Measurements from ENCODE around the gene PRPF38B.
"Not testable (repeated sequence)": the region's sequence is repeated elsewhere in the genome, so short reads cannot be mapped to it uniquely, and the experiment has no call there.

The PRPF38B gene

GRCh38 chr1:108691942-108692723, at the start of gene PRPF38B:
PRPF38B (plus strand) TSS chr1:108692310; CDS start chr1:108692592, 282 bp downstream.
- peak; percentile 88 to 91 for DNase-seq (ENCODE audit: low read depth in 2 of 2)

- no peak for DNase-seq (ENCODE audit: low read depth in 2 of 2)
Measured at GRCh38 chr1:108643492-108644335, 48.4 kb upstream of the PRPF38B start.

GRCh38 chr1:108644984-108645383, 47.1 kb upstream of the PRPF38B start:
- DNase-seq (ENCODE audit: low read depth in 2 of 2) = no peak

GRCh38 chr1:108645564-108646184, 46.4 kb upstream of the PRPF38B start:
- no peak for DNase-seq (ENCODE audit: low read depth in 2 of 2)

GRCh38 chr1:108646265-108646647, 45.9 kb upstream of the PRPF38B start:
- no peak for DNase-seq (ENCODE audit: low read depth in 2 of 2)

GRCh38 chr1:108646648-108647269, 45.4 kb upstream of the PRPF38B start:
- peak; percentile 55 to 56 for DNase-seq (ENCODE audit: low read depth in 2 of 2)

GRCh38 chr1:108653431-108654105, 38.5 kb upstream of the PRPF38B start:
- DNase-seq (ENCODE audit: low read depth in 2 of 2) = no peak

- DNase-seq (ENCODE audit: low read depth in 2 of 2) = no peak
Measured at GRCh38 chr1:108657356-108658080, 34.6 kb upstream of the PRPF38B start.

GRCh38 chr1:108661030-108661609, 31.0 kb upstream of the PRPF38B start, which contains the start of gene HENMT1:
HENMT1 (minus strand) TSS chr1:108661093; CDS start chr1:108659884, 1,209 bp downstream.
- peak; percentile 69 to 71 for DNase-seq (ENCODE audit: low read depth in 2 of 2)

GRCh38 chr1:108663074-108663473, 29.0 kb upstream of the PRPF38B start:
- no peak for DNase-seq (ENCODE audit: low read depth in 2 of 2)

GRCh38 chr1:108664481-108664880, 27.6 kb upstream of the PRPF38B start:
- no peak for DNase-seq (ENCODE audit: low read depth in 2 of 2)

GRCh38 chr1:108665067-108665466, 27.0 kb upstream of the PRPF38B start:
- DNase-seq (ENCODE audit: low read depth in 2 of 2) = no peak

GRCh38 chr1:108665771-108666170, 26.3 kb upstream of the PRPF38B start:
- DNase-seq (ENCODE audit: low read depth in 2 of 2) = no peak

GRCh38 chr1:108667422-108667821, 24.7 kb upstream of the PRPF38B start:
- DNase-seq (ENCODE audit: low read depth in 2 of 2) = not testable (repeated sequence)

GRCh38 chr1:108668777-108669176, 23.3 kb upstream of the PRPF38B start:
- DNase-seq (ENCODE audit: low read depth in 2 of 2) = no peak

- no peak for DNase-seq (ENCODE audit: low read depth in 2 of 2)
Measured at GRCh38 chr1:108669679-108670078, 22.4 kb upstream of the PRPF38B start.

GRCh38 chr1:108670131-108670773, 21.9 kb upstream of the PRPF38B start:
- no peak for DNase-seq (ENCODE audit: low read depth in 2 of 2)

GRCh38 chr1:108671143-108671542, 21.0 kb upstream of the PRPF38B start:
- no peak for DNase-seq (ENCODE audit: low read depth in 2 of 2)

- DNase-seq (ENCODE audit: low read depth in 2 of 2) = no peak
Measured at GRCh38 chr1:108678706-108679105, 13.4 kb upstream of the PRPF38B start.

All from stimulated activated CD8-positive, alpha-beta memory T cell treated with anti-CD3 and anti-CD28 coated beads, Interleukin-15, amount 100 ng/mL, for 48 hours (primary cell).